Head of caudate nucleus (tissue), 42 donors: ENCODE results near the gene MDFI.

Experiments
- DNase-seq, 42 donors: peaks; one replicate each; pipeline versions ENCODE4 v3.0.0 to v3.0.0-alpha.2; 2020 to 2021; ENCODE audit warnings: mixed read lengths in 7 of 42
- intact Hi-C: fragments of 100-400 bp; cut with DNase I; formaldehyde crosslinking; loops from one replicate; pipeline ENCODE4 v1.15.0; 2022

Gene MDFI

GRCh38 chr6:41644297-41644879 lies 6.1 kb downstream of the MDFI start:
- peak in 2 of 42 donors; percentile 2 to 10 for DNase-seq
- intact Hi-C loops: no loop called here

GRCh38 chr6:41645007-41645618 lies 6.8 kb downstream of the MDFI start:
- peak in 2 of 42 donors; percentile 16 to 17 for DNase-seq
- intact Hi-C loops: no loop called here

GRCh38 chr6:41646026-41646795 lies 7.9 kb downstream of the MDFI start:
- DNase-seq: no peak
- intact Hi-C loops: no loop called here

- intact Hi-C loops: no loop called here
- DNase-seq: peak in 4 of 42 donors; percentile 25 to 51 (median 38)
These were observed 8.8 kb downstream of the MDFI start for GRCh38 chr6:41647061-41647511.

GRCh38 chr6:41648070-41648585 lies 9.9 kb downstream of the MDFI start:
- intact Hi-C loops: no loop called here
- no peak for DNase-seq

GRCh38 chr6:41648921-41649320 lies 10.7 kb downstream of the MDFI start:
- DNase-seq: no peak
- intact Hi-C loops: no loop called here

- DNase-seq: no peak
- intact Hi-C loops: no loop called here
These were observed 11.3 kb downstream of the MDFI start for GRCh38 chr6:41649596-41649995.

GRCh38 chr6:41650120-41650519 lies 11.9 kb downstream of the MDFI start:
- intact Hi-C loops: no loop called here
- DNase-seq: no peak

GRCh38 chr6:41651246-41651961 lies 13.1 kb downstream of the MDFI start:
- DNase-seq: no peak
- intact Hi-C loops: no loop called here

- DNase-seq: no peak
- intact Hi-C loops: no loop called here
These were observed 13.8 kb downstream of the MDFI start for GRCh38 chr6:41651962-41652657.

GRCh38 chr6:41652866-41653652 lies 14.8 kb downstream of the MDFI start:
- DNase-seq: no peak
- intact Hi-C loops: no loop called here

GRCh38 chr6:41653691-41654090 lies 15.4 kb downstream of the MDFI start:
- DNase-seq: no peak
- intact Hi-C loops: no loop called here

- no peak for DNase-seq
- intact Hi-C loops: no loop called here
These were observed 16.0 kb downstream of the MDFI start for GRCh38 chr6:41654151-41654697.

GRCh38 chr6:41654698-41655151 lies 16.5 kb downstream of the MDFI start:
- DNase-seq: no peak
- intact Hi-C loops: no loop called here

GRCh38 chr6:41655176-41655575 lies 16.9 kb downstream of the MDFI start:
- DNase-seq: no peak
- intact Hi-C loops: no loop called here

GRCh38 chr6:41655646-41656001 lies 17.4 kb downstream of the MDFI start:
- DNase-seq: no peak
- intact Hi-C loops: no loop called here

- DNase-seq: no peak
- intact Hi-C loops: no loop called here
These were observed 17.9 kb downstream of the MDFI start for GRCh38 chr6:41656002-41656691.
